ENCODE data around the gene RBM4B. TPM values are rescaled to one million over a fixed set of nuclear protein-coding genes. Genes with fewer than 3 reads are reported as not detected.

The RBM4B gene
- total RNA-seq, 2 donors from 2014 or later, result 15.2 to 19.8 TPM

GRCh38 chr11:66639066-66639813 is 38.4 kb downstream of the RBM4B start:
- H3K27ac Mint-ChIP-seq, result peak overlapping the region; percentile 96 to 100

GRCh38 chr11:66638177-66639065 is 39.3 kb downstream of the RBM4B start, which contains the start of gene RBM4:
TSS of gene RBM4 (plus strand) at chr11:66638703. CDS start at chr11:66639712, 1,009 bp downstream.
- H3K27ac Mint-ChIP-seq, result peak within 1 kb of the TSS; percentile 96 to 100
- peak; percentile 94 for ATAC-seq
- peaks cover 39 to 58% of the 10 kb centered on the region in 2 donors for H3K36me3 Mint-ChIP-seq
- DNase-seq (ENCODE audit: low spot score in 2 of 2), result peak; percentile 94 to 97
- no peaks in the 10 kb centered on the region for H3K9me3 Mint-ChIP-seq

More at GRCh38 chr11:66639066-66639813, 38.4 kb downstream of the RBM4B start:
- ATAC-seq, result peak in 1 of 2 donors; percentile 2
- DNase-seq (ENCODE audit: low spot score in 2 of 2), result peak in 1 of 2 donors; percentile 18
- Mint-ChIP-seq H3K9me3 (no peaks in the 10 kb centered on the region), H3K36me3 (peaks cover 47 to 64% of the 10 kb centered on the region in 2 donors)

- ATAC-seq, result no peak
- H3K36me3 Mint-ChIP-seq, result peaks cover 31 to 50% of the 10 kb centered on the region in 2 donors
Measured at GRCh38 chr11:66637557-66638176, 40.0 kb downstream of the RBM4B start.

GRCh38 chr11:66636411-66636810 is 41.3 kb downstream of the RBM4B start:
- Mint-ChIP-seq H3K36me3 (peaks cover 29 to 48% of the 10 kb centered on the region in 2 donors), H3K9me3 (no peaks in the 10 kb centered on the region), H3K27ac (no peak overlapping the region)
- no peak for ATAC-seq
- DNase-seq (ENCODE audit: low spot score in 2 of 2), result no peak

More at GRCh38 chr11:66637557-66638176, 40.0 kb downstream of the RBM4B start:
- no peak for DNase-seq (ENCODE audit: low spot score in 2 of 2)
- Mint-ChIP-seq H3K27ac (peak overlapping the region; percentile 96 to 100), H3K9me3 (no peaks in the 10 kb centered on the region)

GRCh38 chr11:66632952-66633351 is 44.7 kb downstream of the RBM4B start:
- Mint-ChIP-seq H3K36me3 (peaks cover 19 to 41% of the 10 kb centered on the region in 2 donors), H3K27ac (no peak overlapping the region), H3K9me3 (no peaks in the 10 kb centered on the region)
- DNase-seq (ENCODE audit: low spot score in 2 of 2) (no peak), ATAC-seq (no peak)

DNA sequence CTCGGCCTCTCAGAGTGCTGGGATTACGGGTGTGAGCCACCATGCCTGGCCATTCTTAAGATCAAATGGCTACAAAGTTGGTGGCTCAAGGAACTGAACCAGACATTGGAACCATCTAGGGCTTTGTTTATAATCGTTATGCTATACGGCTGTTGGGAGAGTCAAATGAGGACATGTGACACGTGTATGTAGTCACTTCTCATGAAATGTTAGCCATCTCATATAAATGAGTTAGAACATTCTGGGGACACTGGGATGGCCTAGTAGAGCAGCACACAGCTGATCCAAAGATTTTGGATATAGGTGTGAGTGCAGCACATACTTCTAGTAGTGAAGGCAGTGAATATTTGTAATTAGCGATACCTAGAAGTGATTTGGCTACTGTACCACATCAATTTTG is 45.8 kb downstream of the RBM4B start:
- Mint-ChIP-seq H3K36me3 (peaks cover 21 to 51% of the 10 kb centered on the region in 2 donors), H3K9me3 (no peaks in the 10 kb centered on the region), H3K27ac (peak overlapping the region in 1 of 2 donors; percentile 61)
- DNase-seq (ENCODE audit: low spot score in 2 of 2) (no peak), ATAC-seq (no peak)

- ATAC-seq (no peak), DNase-seq (ENCODE audit: low spot score in 2 of 2) (no peak)
- peaks cover 34 to 51% of the 10 kb centered on the region in 2 donors for H3K36me3 Mint-ChIP-seq
- peak overlapping the region in 1 of 2 donors; percentile 47 for H3K27ac Mint-ChIP-seq
- H3K9me3 Mint-ChIP-seq, result no peaks in the 10 kb centered on the region
Measured at GRCh38 chr11:66629356-66629755, 48.3 kb downstream of the RBM4B start.

- DNase-seq (ENCODE audit: low spot score in 2 of 2) (no peak), ATAC-seq (no peak)
- H3K36me3 Mint-ChIP-seq, result peaks cover 43 to 58% of the 10 kb centered on the region in 2 donors
- H3K9me3 Mint-ChIP-seq, result no peaks in the 10 kb centered on the region
- peak overlapping the region in 1 of 2 donors; percentile 11 for H3K27ac Mint-ChIP-seq
Measured at GRCh38 chr11:66628061-66628603, 49.6 kb downstream of the RBM4B start.

GRCh38 chr11:66626926-66627325 is 50.8 kb downstream of the RBM4B start:
- H3K36me3 Mint-ChIP-seq, result peaks cover 49 to 57% of the 10 kb centered on the region in 2 donors
- no peaks in the 10 kb centered on the region for H3K9me3 Mint-ChIP-seq
- peak overlapping the region in 1 of 2 donors; percentile 92 for H3K27ac Mint-ChIP-seq
- DNase-seq (ENCODE audit: low spot score in 2 of 2) (no peak), ATAC-seq (no peak)

GRCh38 chr11:66626382-66626781 is 51.3 kb downstream of the RBM4B start:
- DNase-seq (ENCODE audit: low spot score in 2 of 2) (peak in 1 of 2 donors; percentile 14), ATAC-seq (no peak)
- peaks cover 46 to 51% of the 10 kb centered on the region in 2 donors for H3K36me3 Mint-ChIP-seq
- H3K27ac Mint-ChIP-seq, result peak overlapping the region in 1 of 2 donors; percentile 92
- no peaks in the 10 kb centered on the region for H3K9me3 Mint-ChIP-seq

GRCh38 chr11:66625752-66626149 is 51.9 kb downstream of the RBM4B start:
- H3K9me3 Mint-ChIP-seq, result no peaks in the 10 kb centered on the region
- ATAC-seq (no peak), DNase-seq (ENCODE audit: low spot score in 2 of 2) (peak in 1 of 2 donors; percentile 43)
- no peak overlapping the region for H3K27ac Mint-ChIP-seq
- H3K36me3 Mint-ChIP-seq, result peaks cover 46 to 50% of the 10 kb centered on the region in 2 donors

DNA sequence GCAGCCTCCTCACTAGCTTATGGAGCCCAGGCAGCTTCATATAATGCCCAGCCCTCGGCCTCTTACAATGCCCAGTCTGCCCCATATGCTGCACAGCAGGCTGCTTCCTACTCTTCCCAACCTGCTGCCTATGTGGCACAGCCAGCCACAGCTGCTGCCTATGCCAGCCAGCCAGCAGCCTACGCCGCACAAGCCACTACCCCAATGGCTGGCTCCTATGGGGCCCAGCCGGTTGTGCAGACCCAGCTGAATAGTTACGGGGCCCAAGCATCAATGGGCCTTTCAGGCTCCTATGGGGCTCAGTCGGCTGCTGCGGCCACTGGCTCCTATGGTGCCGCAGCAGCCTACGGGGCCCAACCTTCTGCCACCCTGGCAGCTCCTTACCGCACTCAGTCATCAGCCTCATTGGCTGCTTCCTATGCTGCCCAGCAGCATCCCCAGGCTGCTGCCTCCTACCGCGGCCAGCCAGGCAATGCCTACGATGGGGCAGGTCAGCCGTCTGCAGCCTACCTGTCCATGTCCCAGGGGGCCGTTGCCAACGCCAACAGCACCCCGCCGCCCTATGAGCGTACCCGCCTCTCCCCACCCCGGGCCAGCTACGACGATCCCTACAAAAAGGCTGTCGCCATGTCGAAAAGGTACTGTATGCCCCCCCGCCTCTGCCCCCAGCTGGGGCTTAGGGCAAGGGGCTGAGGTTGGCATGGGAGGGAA is 52.5 kb downstream of the RBM4B start:
- H3K36me3 Mint-ChIP-seq, result peaks cover 46 to 51% of the 10 kb centered on the region in 2 donors
- DNase-seq (ENCODE audit: low spot score in 2 of 2), result peak in 1 of 2 donors; percentile 31
- H3K9me3 Mint-ChIP-seq, result no peaks in the 10 kb centered on the region
- no peak overlapping the region for H3K27ac Mint-ChIP-seq
- ATAC-seq, result peak in 1 of 2 donors; percentile 8

GRCh38 chr11:66624450-66624849 is 53.2 kb downstream of the RBM4B start:
- no peaks in the 10 kb centered on the region for H3K9me3 Mint-ChIP-seq
- no peak for DNase-seq (ENCODE audit: low spot score in 2 of 2)
- no peak overlapping the region for H3K27ac Mint-ChIP-seq
- ATAC-seq, result peak in 1 of 2 donors; percentile 7
- H3K36me3 Mint-ChIP-seq, result peaks cover 46 to 51% of the 10 kb centered on the region in 2 donors

- no peaks in the 10 kb centered on the region for H3K9me3 Mint-ChIP-seq
- peaks cover 54 to 65% of the 10 kb centered on the region in 2 donors for H3K36me3 Mint-ChIP-seq
- DNase-seq (ENCODE audit: low spot score in 2 of 2) (no peak), ATAC-seq (peak; percentile 25 to 26)
- peak overlapping the region; percentile 94 to 99 for H3K27ac Mint-ChIP-seq
Measured at GRCh38 chr11:66619080-66619554, 58.6 kb downstream of the RBM4B start.

GRCh38 chr11:66617155-66617834 is 60.4 kb downstream of the RBM4B start:
- ATAC-seq, result no peak
- Mint-ChIP-seq H3K36me3 (peaks cover 37 to 51% of the 10 kb centered on the region in 2 donors), H3K9me3 (no peaks in the 10 kb centered on the region), H3K27ac (peak overlapping the region; percentile 94 to 99)
- no peak for DNase-seq (ENCODE audit: low spot score in 2 of 2)

All from activated naive CD4-positive, alpha-beta T cell treated with anti-CD3 and anti-CD28 coated beads, Interleukin-2, amount 50 U/mL, for 72 hours (primary cell).